VCaP (cell line): ENCODE data around the gene BCAP29.
"Not testable (repeated sequence)": the region's sequence is repeated elsewhere in the genome, so short reads cannot be mapped to it uniquely, and the experiment has no call there.

Experiments
- H3K27ac ChIP-seq: fragments of 450-650 bp; 2 replicates; pipeline ENCODE4 v1.5.1; 2017
- CTCF ChIP-seq: fragments of 450-650 bp; conservative IDR thresholded peaks from 2 replicates; pipeline ENCODE4 v1.5.1; 2017; ENCODE audit warnings: mild to moderate bottlenecking, moderate library complexity

The BCAP29 gene, protein sequence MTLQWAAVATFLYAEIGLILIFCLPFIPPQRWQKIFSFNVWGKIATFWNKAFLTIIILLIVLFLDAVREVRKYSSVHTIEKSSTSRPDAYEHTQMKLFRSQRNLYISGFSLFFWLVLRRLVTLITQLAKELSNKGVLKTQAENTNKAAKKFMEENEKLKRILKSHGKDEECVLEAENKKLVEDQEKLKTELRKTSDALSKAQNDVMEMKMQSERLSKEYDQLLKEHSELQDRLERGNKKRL

DNA sequence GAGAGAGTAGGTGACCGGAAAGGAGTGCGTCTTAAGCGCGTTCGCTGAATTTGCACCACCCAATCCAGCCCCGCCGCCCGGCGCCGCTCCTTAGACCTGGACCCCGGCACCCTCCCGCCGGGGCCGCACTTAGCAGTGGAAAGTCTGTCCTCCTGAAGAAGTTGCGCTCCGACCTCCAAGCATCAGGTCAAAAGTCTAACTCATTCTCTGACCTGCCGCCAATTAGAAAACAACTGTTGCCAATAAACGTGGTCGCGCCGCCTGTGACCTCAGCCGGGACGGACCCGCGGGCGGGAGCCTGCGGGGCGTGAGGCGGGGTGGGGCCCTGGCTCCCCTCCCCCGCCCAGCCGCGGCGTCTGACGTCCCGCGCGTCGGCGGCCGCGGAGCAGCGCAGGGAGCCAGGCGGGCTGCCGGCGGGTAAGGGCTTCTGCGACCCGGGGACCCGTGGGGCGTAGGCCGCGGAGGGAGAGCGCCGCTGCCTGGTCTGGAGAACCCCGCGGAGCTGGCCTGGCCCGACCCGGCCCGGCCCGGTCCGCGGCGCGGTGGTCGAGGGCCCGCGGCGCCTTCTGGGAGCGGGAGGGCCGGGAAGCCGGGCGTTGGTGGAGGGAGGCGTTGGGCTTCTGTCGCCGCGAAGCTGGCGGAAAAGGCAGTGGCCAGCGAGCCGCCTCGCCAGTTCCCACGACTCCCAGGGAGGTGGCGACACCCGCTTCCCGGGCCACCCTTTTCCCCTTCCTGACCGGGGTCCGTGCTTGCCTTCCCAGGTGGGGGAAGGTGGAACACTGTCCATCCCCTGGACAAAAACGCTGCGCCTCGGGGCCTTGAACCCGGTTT is at the start of gene BCAP29:
Gene BCAP29, plus strand, starts transcription at position 362 of the 831 bp plus-strand sequence. CDS start 527 bp downstream, outside the sequence.
- TF ChIP-seq CTCF: peak; percentile 72
- peak within 1 kb of the TSS; percentile 88 for H3K27ac ChIP-seq

GRCh38 chr7:107530751-107531150 is 49.3 kb upstream of the BCAP29 start:
- TF ChIP-seq CTCF: no peak
- H3K27ac ChIP-seq: no peak overlapping the region

DNA sequence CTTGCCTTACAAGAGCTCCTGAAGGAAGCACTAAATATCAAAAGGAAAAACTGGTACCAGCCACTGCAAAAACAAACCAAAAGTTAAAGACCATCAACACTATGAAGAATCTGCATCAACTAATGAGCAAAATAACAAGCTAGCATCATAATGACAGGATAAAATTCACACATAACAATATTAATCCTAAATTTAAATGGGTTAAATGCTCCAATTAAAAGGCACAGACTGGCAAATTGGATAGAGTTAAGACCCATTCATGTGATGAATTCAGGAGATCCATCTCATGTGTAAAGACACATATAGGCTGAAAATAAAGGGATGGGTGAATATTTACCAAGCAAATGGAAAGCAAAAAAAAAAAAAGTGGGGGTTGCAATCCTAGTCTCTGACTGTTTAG is 45.9 kb upstream of the BCAP29 start:
- no peak for TF ChIP-seq CTCF
- no peak overlapping the region for H3K27ac ChIP-seq

DNA sequence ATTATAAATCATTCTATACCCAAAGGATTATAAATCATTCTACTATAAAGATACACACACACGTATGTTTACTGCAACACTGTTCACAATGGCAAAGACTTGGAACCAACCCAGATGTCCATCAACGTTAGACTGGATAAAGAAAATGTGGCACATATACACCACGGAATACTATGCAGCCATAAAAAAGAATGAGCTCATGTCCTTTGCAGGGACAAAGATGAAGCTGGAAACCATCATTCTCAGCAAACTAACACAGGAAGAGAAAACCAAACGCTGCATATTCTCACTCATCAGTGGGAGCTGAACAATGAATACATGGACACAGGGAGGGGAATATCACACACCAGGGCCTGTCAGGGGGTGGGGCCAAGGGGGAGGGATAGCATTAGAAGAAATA is 42.8 kb upstream of the BCAP29 start:
- H3K27ac ChIP-seq: not testable (repeated sequence)

DNA sequence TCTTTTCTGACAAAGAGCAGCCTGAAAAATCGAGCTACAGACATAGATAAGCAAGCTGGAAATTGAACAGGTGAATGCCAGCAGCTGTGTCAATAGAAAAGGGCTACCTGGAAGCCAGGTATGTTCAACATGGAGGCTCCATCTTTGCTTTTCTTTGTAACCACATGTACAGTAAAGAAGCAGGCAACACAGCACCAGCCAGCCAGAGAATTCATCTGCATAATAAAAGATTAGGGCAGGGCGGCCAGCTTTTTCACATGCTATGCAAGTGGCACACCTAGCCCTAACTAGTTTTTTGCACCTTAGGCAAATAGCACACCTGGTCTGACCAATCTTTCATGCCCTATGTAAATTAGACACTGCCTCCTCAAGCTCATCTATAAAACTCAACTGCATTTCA is 42.0 kb upstream of the BCAP29 start:
- TF ChIP-seq CTCF: no peak
- no peak overlapping the region; the same call in 1 of the 2 replicates for H3K27ac ChIP-seq

GRCh38 chr7:107543338-107543993 is 36.6 kb upstream of the BCAP29 start:
- no peak overlapping the region for H3K27ac ChIP-seq
- TF ChIP-seq CTCF: no peak

DNA sequence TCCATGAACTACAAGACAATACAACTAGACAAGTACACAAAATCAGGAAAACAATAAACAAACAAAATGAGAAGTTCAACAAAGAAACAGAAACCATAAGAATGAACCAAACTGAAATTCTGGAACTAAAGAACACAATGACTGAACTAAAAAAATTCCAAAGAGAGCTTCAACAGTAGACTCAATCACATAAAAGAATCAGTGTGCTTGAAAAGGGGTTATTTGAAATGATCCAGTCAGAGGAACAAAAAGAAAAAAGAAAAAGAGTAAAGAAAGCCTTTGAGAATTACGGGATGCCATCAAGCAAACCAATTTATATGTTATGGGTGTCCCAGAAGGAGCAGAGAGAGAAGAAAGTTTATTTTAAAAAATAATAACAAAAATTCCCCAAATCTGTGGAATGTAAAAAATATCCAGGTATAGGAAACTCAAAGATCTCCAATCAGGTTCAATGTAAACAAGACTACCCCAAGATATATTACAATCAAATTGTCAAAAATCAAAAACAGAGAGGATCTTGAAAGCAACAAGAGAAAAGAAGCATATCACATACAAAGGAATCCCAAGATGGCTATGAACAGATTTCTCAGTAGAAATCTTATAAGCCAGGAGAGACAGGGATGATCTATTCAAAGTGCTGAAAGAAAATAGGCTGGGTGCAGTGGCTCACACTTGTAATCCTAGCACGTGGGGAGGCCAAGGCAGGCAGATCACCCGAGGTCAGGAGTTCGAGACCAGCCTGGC is 35.0 kb upstream of the BCAP29 start:
- H3K27ac ChIP-seq: no peak overlapping the region
- TF ChIP-seq CTCF: no peak
